Left forelimb (tissue), 1 donor: Measurements from ENCODE around the gene TMEM145.

Experiments used
- DNase-seq: peaks from one replicate; pipeline ENCODE4 v3.0.0-alpha.2; 2018; ENCODE audit warnings: low spot score

The TMEM145 gene

DNA sequence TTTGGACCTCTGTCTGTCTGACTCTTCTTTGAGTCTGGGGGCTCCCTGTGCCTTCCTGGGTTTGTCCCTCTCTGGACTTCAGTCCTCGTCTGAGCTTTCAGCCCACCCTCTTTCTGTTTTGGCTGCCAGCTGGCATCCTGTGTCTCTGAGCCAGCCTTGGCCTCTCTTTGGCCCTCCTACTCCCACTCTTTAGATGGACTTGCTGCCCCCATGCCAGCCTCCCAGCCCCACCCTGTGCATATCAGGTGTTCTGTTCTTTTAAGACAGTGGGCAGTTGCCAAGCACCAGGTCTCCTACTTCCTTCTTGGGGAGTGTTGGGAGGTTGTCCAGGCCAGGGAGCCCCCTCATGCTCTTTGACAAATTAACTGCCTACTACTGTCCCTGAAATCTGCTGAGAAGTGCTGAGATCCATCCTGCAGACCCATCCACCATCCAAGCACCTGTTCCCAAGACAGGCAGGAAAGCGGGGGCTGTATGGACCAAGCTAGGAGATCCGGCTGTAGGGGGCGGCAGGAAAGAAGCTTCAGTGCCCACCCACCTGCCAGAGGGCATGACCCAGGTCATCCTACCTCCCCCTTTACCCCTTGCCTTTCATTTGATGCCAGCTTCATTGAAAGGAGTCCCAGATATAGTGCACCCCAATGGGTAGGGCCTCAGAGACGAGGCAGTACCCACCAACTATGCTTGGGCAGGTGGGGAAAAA is 34.5 kb upstream of the TMEM145 start:
- DNase-seq = peak; percentile 64

- no peak for DNase-seq
Observed at GRCh38 chr19:42279155-42279901, 33.8 kb upstream of the TMEM145 start.

DNA sequence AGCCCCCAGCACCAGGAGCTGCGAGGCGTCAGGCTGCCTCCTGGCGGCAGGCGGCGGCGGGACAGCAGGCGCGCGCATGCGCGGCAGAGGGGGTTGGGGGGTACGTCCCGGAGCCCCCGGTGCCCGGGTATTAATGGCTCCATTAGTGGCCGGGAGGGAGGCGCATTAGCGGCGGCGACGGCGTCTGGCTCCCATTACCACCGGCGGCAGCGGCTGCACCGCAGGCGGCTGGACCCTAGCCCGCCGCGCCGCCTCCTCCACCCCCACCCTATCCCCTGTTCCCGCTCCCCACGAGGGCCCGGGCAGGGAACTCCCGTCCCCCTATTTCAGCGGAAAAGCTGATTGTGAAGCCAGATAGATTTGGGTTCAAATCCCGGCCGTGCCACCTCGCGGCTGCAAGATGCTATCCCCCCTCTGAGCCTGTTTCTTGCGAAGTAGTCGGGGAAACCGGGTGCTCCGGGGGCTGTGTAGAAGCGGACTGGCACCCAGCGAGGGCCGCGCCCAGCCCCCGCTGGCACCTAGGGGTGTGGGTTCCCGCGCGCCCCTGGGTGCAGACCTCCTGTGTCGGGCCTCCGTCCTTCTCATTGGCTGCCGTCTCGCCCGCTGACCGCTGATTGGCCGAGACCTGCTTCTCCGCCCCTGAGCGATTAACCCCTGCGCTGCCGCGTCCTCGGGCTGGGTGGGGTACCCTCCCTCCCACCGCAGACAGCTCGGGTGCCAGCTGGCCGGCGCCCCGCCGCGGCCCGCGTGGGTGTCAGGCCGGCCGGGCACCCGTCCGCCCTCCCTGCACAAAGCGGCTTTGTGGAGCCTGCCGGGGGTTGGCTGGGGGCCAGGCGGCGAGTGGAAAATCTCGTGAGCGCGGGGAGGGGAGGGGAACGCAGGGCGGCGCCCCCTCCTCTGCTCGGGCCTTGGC is 33.0 kb upstream of the TMEM145 start:
- DNase-seq = peak; percentile 96

DNA sequence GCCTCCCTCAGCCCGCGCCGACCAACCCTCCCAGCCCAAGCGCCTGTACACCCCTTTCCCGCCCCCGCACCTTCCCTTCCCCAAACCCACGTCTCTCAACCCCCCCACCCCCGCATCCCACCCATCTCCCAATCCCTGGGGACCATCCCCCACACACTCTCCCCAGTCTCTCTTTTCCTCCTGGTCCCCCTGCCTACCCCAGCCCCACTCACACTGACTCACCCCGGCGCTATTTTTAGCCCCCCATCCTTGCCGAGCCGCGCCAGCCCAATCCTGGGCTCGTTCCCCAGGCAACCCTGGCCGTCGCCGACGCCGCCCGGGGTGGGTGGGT is 32.3 kb upstream of the TMEM145 start:
- DNase-seq = no peak

DNA sequence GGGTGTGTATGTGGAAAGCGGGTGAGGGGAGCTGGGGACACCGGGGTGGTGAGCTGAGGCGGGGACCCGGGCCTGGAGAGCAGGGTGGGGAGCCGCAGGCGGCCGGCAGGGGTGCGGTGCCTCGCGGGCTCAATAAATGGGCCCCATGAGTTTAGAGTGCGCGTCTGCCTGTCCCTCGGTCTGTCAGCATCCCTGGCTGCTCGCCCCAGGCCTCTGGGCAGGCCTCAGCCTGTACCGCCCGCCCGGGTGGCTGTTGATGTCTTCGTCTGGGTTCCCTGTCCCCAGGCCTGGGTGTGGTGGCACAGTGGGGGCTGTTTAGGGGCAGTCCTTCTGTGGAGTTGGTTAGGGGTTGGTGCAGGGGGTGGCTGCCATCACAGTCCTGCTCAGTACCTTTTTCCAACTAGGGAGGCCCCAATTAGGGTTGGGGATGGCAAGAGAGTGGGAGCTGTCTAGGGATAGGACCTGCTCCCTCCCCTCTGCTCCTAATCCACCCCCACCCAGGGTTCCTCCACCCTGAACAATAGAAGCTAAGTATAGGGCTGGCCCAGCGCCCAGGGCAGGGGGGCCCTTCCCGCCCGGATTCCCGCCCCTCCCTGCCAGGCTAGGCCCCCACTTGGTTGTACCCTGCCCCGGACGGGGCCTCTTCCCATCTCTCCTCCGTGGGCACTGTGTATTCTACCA is 31.8 kb upstream of the TMEM145 start:
- peak; percentile 84 for DNase-seq

DNA sequence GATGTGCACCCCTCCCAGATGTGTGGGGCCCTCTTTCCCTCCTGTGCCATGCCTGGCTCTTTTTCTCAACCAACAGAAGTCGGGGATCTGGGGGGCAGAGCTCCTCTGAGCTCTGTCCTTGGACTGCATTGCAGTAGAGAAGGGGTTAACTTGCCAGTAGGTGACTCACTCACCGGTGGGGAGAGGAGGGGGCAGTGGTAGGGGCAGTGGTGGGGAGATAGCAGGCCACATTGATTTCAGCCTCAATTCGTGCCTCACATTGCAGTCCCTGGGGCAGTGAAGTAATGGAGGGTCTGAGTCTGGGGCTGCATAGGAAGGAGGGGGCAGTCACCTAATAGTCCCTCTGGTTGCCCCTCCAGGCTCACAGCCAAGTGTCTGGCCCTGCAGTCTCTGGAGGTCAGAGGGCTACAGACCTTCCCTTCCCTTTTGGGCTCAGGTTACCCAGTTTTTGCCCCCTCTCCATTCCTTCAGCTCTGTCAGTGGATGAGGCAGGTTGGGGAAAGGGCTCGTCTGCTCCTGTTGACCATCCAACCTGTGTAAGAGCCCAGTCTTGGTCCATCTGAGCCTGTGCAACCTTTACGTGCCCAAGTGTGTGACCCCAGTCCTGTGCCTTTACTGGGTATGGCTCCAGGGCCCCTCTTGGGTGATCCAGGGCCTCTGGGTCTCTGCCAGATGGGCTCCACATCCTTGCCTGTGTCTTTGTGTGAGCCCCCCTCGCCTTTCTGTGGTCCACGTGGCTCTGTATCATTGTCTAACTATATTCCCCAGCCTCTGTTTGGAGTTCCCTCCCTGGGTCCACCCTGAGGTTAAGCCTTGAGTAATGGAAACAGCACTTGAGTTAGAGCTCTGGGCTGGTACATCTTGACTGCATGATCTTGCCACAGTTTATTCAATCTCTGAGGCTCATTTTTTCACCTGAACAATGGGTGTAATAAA is 31.0 kb upstream of the TMEM145 start:
- DNase-seq = peak; percentile 69

DNA sequence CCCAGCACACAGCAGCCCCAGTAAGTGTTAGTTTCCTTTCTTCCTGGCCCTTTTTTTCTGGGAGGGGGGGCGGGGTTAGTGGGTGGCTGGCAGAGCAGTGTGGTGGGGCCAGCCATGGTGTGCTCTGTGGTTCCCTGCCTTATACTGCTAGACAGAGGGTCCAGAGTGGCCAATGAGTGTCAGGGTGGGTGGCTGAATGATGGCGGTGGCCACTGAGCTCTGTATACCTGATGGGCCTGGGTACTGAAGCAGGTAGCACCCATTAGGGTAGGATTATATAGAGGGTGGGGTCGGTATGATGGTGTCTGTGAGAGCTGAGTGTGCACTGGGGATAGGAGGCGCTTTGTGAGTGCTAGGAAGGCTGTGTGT is 30.3 kb upstream of the TMEM145 start:
- peak; percentile 68 for DNase-seq

DNA sequence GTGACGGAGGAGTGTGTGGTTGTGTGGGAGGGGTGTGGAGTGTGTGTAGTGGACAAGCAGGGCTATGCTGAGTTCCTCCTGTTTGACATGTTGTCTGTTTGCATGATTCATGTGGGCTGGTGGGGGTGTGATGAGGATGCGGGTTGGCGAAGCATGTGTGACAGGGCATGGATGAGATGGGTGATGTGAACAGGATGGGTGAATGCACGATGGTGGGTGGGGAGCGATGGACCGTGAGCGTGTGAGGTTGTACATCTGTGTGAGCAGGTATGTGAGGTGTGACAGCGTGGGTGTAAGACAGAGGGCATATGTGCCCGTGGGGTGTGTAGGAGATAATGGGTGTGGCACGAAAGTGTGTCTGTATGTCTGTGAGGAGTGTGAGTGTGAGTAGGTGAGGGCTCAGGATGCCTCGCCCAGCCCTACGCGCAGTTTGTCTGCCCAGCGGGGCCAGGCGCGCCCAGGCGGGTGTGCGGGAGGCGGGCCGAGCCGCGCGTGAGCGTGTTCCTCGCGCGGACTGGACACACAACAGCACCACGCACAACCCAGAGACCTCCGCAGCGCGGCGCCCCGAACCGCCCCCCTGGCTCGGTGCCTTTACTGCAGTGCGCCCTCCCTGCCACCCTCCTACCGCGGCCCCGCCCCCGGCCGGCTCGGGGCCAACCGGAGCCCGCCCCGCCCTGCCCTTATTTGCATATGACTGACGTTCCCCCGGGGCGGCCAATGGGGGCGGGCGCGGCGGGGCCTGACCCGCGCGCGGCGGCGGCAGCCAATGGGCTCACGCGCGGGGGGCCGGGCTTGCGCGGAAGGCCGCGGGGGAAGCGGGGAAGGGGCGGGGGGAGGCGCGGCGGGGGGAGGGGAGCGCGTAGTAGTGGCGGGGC is 29.7 kb upstream of the TMEM145 start:
- DNase-seq = peak; percentile 98

GRCh38 chr19:42284066-42284501 is 29.0 kb upstream of the TMEM145 start:
- DNase-seq = peak; percentile 92

DNA sequence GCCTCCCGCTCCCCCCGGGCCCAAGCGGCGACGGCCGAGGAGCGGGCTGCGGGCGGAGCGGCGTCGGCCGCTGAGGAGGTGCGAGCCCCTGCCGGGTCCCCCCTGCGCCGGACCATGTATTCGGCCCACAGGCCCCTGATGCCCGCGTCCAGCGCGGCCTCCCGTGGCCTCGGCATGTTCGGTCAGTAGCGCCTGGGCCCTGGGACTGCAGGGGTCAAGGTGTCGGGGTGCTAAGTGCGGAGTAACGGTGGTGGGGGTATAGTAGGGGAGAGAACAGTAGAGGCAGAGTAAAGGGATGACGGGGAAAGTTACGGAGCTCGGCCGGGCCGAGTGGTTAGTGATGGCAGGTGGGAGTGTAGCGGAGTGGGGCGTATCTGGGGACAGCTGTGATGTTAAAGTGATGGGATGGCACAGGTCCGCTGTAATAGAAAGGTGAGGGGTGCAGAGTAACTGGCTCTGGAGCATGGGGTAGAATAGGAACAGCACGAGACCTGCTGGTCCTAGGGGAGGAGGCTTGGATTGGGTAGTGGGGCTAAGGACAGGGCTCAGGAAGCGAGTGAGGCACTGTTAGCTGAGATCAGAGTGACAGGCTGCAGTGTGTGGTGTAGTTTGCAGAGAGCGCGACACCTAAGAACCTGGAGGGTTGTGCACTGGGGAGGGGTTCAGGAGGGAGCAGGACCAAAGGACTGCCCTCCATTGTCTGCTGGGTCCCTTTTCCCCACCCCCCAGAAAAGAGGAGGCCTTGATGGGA is 28.3 kb upstream of the TMEM145 start:
- peak; percentile 71 for DNase-seq

DNA sequence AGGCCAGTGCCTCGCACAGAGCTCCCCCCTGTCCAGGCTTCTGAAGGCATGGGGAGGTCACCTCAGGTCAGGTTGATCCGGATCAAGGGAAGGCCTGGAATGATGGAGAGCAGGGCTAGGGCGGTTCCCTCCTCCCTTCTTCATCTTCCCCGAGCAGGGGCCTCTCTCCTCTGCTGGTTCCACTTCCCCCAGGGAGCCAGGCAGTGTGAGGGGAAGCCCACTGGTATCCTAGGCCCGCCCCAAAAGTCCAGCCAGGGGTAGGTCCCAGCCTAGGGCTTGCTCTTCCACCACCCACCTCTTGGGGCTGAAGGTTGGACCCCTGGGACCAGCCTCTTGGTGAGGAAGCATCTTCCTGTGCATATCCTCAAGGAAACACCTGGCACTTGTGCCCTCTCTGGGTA is 27.6 kb upstream of the TMEM145 start:
- DNase-seq = peak; percentile 62

DNA sequence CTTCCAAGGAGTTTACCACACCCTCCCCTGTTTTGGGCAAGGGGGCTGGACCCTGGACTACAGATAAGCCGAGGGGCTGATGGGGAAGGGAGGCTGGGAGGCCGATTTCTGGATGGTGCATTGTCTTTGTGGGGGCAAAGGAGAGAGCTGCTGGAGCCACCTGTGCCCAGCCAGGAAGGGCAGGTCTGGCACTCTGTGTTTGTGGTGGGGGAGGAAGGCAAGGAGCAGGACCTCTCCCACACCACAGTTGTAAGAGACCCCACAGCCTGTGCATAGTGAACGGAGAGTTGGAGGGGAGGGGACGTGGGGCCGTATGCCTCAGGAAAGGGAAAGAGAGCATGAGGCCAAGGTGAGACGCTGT is 27.1 kb upstream of the TMEM145 start:
- DNase-seq = peak; percentile 62

DNA sequence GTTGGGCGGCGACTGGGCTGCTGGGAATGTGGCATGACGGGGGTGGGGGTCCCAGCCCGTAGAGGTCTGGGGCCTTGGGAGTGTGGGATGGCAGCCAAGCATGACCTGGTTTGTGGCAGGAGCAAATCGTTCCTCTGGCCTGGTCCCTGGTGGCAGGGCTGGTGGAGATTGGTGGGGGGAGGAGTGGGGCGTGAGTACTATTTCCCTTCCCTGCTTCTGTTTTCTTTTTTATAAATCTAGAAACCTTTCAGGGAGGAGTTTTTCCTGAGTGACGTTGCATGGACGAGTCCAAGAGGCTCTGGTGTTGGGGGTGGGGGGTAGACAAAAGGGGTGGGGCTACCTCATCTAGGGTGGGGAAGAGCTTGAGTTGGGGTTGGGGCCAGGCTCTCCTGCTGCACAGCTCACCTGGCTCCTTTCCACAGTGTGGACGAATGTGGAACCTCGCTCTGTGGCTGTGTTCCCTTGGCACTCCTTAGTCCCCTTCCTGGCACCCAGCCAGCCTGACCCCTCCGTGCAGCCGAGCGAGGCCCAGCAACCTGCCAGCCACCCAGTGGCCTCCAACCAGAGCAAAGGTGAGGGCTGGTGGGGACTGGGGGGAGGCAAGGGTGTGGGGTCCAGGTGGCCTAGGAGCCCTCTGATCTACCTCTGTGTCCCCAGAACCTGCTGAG is 26.6 kb upstream of the TMEM145 start:
- DNase-seq = peak; percentile 64

- DNase-seq = peak; percentile 62
Observed at GRCh38 chr19:42287017-42287826, 25.9 kb upstream of the TMEM145 start.

DNA sequence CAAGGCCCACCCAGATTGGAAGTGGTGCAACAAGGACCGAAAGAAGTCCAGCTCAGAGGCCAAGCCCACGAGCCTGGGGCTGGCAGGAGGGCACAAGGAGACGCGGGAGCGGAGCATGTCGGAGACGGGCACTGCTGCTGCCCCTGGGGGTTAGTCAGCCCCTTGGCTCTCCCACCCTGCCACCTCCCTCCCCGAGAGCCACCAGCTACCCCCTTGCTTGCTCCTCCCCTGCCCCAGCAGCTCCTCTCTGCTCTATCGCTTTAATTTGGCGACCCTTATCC is 25.3 kb upstream of the TMEM145 start:
- peak; percentile 55 for DNase-seq

- DNase-seq = no peak
Observed at GRCh38 chr19:42288387-42288786, 24.7 kb upstream of the TMEM145 start.

- DNase-seq = no peak
Observed at GRCh38 chr19:42288881-42289555, 24.1 kb upstream of the TMEM145 start.
